Measurements from ENCODE around the gene TMEM236. TPM values are rescaled to one million over a fixed set of nuclear protein-coding genes. Genes with fewer than 3 reads are reported as not detected.
A peak's percentile ranks its signal among the peaks of the same experiment; 100 is the strongest.

The TMEM236 gene
- total RNA-seq, 2 donors from 2014 or later, result 0.52 to 0.66 TPM

- ATAC-seq (peak; percentile 68), DNase-seq (peak; percentile 52 to 64 (median 62))
- Histone ChIP-seq H3K36me3 (replicated peaks in 1 of 2; ENCODE audit: insufficient read depth in 1 of 2, low read depth in 2 of 2) (no peaks in the 10 kb centered on the region), H3K27me3 (no peaks in the 10 kb centered on the region), H3K4me1 (peaks cover 3% of the 10 kb centered on the region), H3K4me3 (no peak overlapping the region), H3K27ac (peak overlapping the region in 3 of 4 donors; percentile 34 to 62 (median 38)), H3K9me3 (no peaks in the 10 kb centered on the region)
- 2 to 3% methylated on average over 8 of the region's 8 CpGs for WGBS, 2 donors
- TF ChIP-seq CTCF (IDR thresholded peaks at IDR 0.05) (no peak), POLR2A (IDR thresholded peaks at IDR 0.05) (peak in 1 of 3 donors; percentile 32)
- intact Hi-C loops (cut with DNase I), result no loop called here
Observed at GRCh38 chr10:17836942-17837341, 84.9 kb downstream of the TMEM236 start.

- TF ChIP-seq CTCF (IDR thresholded peaks at IDR 0.05), result no peak
- WGBS, 2 donors, result 53 to 76% methylated on average over 9 of the region's 9 CpGs
- no peak overlapping the region for H3K4me3 ChIP-seq
- ATAC-seq (no peak), DNase-seq (no peak)
- H3K9me3 ChIP-seq, result no peaks in the 10 kb centered on the region
- H3K4me1 ChIP-seq, result no peaks in the 10 kb centered on the region
- H3K36me3 ChIP-seq (replicated peaks in 1 of 2; ENCODE audit: insufficient read depth in 1 of 2, low read depth in 2 of 2), result no peaks in the 10 kb centered on the region
- H3K27me3 ChIP-seq, result no peaks in the 10 kb centered on the region
- intact Hi-C loops (cut with DNase I), result no loop called here
- H3K27ac ChIP-seq, result no peak overlapping the region
Observed at GRCh38 chr10:17838080-17838648, 86.2 kb downstream of the TMEM236 start.

- ATAC-seq (no peak), DNase-seq (no peak)
- TF ChIP-seq CTCF (IDR thresholded peaks at IDR 0.05) (no peak), POLR2A (IDR thresholded peaks at IDR 0.05) (no peak)
- Histone ChIP-seq H3K4me3 (no peak overlapping the region), H3K36me3 (replicated peaks in 1 of 2; ENCODE audit: insufficient read depth in 1 of 2, low read depth in 2 of 2) (no peaks in the 10 kb centered on the region), H3K27ac (no peak overlapping the region), H3K4me1 (no peaks in the 10 kb centered on the region), H3K9me3 (no peaks in the 10 kb centered on the region), H3K27me3 (no peaks in the 10 kb centered on the region)
- intact Hi-C loops (cut with DNase I), result no loop called here
- 81 to 86% methylated on average over 1 of the region's 1 CpG for WGBS, 2 donors
Observed at GRCh38 chr10:17841050-17841449, 89.0 kb downstream of the TMEM236 start.

- Histone ChIP-seq H3K27me3 (no peaks in the 10 kb centered on the region), H3K9me3 (no peaks in the 10 kb centered on the region), H3K4me3 (no peak overlapping the region), H3K36me3 (replicated peaks in 1 of 2; ENCODE audit: insufficient read depth in 1 of 2, low read depth in 2 of 2) (no peaks in the 10 kb centered on the region), H3K4me1 (no peaks in the 10 kb centered on the region), H3K27ac (no peak overlapping the region)
- DNase-seq (no peak), ATAC-seq (no peak)
- TF ChIP-seq CTCF (IDR thresholded peaks at IDR 0.05) (no peak), POLR2A (IDR thresholded peaks at IDR 0.05) (no peak)
- 77 to 84% methylated on average over 5 of the region's 5 CpGs for WGBS, 2 donors
- intact Hi-C loops (cut with DNase I), result no loop called here
Observed at GRCh38 chr10:17842641-17843040, 90.6 kb downstream of the TMEM236 start.

- Histone ChIP-seq H3K9me3 (no peaks in the 10 kb centered on the region), H3K4me3 (no peak overlapping the region), H3K36me3 (replicated peaks in 1 of 2; ENCODE audit: insufficient read depth in 1 of 2, low read depth in 2 of 2) (no peaks in the 10 kb centered on the region), H3K27ac (no peak overlapping the region), H3K4me1 (no peaks in the 10 kb centered on the region), H3K27me3 (no peaks in the 10 kb centered on the region)
- no peak for ATAC-seq
- WGBS, 2 donors, result 52 to 53% methylated on average over 5 of the region's 5 CpGs
- intact Hi-C loops (cut with DNase I), result no loop called here
- TF ChIP-seq POLR2A (IDR thresholded peaks at IDR 0.05) (no peak), CTCF (IDR thresholded peaks at IDR 0.05) (peak; percentile 18 to 61 (median 44))
- no peak for DNase-seq
Observed at GRCh38 chr10:17847585-17848296, 95.7 kb downstream of the TMEM236 start.
